ENCODE results near the gene CUBN. TPM values are rescaled to one million over a fixed set of nuclear protein-coding genes. Genes with fewer than 3 reads are reported as not detected.

The CUBN gene
- total RNA-seq, 1 experiment from 2014 or later, result 0.80 TPM

GRCh38 chr10:17033529-17034260, 95.9 kb downstream of the CUBN start:
- intact Hi-C loops (cut with micrococcal nuclease), result no loop called here
- H3K9me2 ChIP-seq (replicated peaks; ENCODE audit: low read length), result no peaks in the 10 kb centered on the region
- ATAC-seq (no peak), DNase-seq (no peak)
- H3K79me2 ChIP-seq (ENCODE audit: low read length), result no peaks in the 10 kb centered on the region
- H3K4me1 ChIP-seq (ENCODE audit: insufficient read depth, low read length), result peaks cover 13% of the 10 kb centered on the region
- no peaks in the 10 kb centered on the region for H3F3A ChIP-seq (ENCODE audit: low read length, unreplicated experiment)
- H3K36me3 ChIP-seq (ENCODE audit: low read depth, low read length), result no peaks in the 10 kb centered on the region
- H3K27me3 ChIP-seq (ENCODE audit: low read length), result no peaks in the 10 kb centered on the region
- no peak overlapping the region for H3K27ac ChIP-seq (ENCODE audit: low read length)
- TF ChIP-seq EZH2 (IDR thresholded peaks at IDR 0.05; ENCODE audit: low read length, unreplicated experiment), result no peak
- no peak for TF ChIP-seq EZH2phosphoT487 (IDR thresholded peaks at IDR 0.05; ENCODE audit: borderline replicate concordance, low read length)
- TF ChIP-seq CTCF (conservative IDR thresholded peaks at IDR 0.05; ENCODE audit: low read depth, low read length), result no peak
- H3K9ac ChIP-seq (ENCODE audit: low read length), result no peak overlapping the region
- no peak overlapping the region for H3K4me2 ChIP-seq (ENCODE audit: low read length)
- H2AFZ ChIP-seq (ENCODE audit: low read length), result no peak overlapping the region
- no peak overlapping the region for H3K4me3 ChIP-seq (ENCODE audit: low read length)
- no TSS peak for BruUV-seq (replicated peaks)
- no peaks in the 10 kb centered on the region for H3K9me3 ChIP-seq (ENCODE audit: low read length)
- ChIA-PET POLR2A (ENCODE audit: unreplicated experiment) (no interaction called here), CTCF (no interaction called here)
- no peaks in the 10 kb centered on the region for H4K20me1 ChIP-seq (ENCODE audit: low read length)

GRCh38 chr10:17031637-17032635, 97.7 kb downstream of the CUBN start:
- Histone ChIP-seq H3K27ac (ENCODE audit: low read length) (no peak overlapping the region), H3K4me1 (ENCODE audit: insufficient read depth, low read length) (peaks cover 21% of the 10 kb centered on the region), H3K79me2 (ENCODE audit: low read length) (no peaks in the 10 kb centered on the region), H3K9me2 (replicated peaks; ENCODE audit: low read length) (no peaks in the 10 kb centered on the region), H3K4me3 (ENCODE audit: low read length) (no peak overlapping the region), H2AFZ (ENCODE audit: low read length) (no peak overlapping the region), H3F3A (ENCODE audit: low read length, unreplicated experiment) (no peaks in the 10 kb centered on the region), H3K36me3 (ENCODE audit: low read depth, low read length) (no peaks in the 10 kb centered on the region), H4K20me1 (ENCODE audit: low read length) (no peaks in the 10 kb centered on the region), H3K4me2 (ENCODE audit: low read length) (no peak overlapping the region), H3K27me3 (ENCODE audit: low read length) (no peaks in the 10 kb centered on the region), H3K9me3 (ENCODE audit: low read length) (no peaks in the 10 kb centered on the region), H3K9ac (ENCODE audit: low read length) (no peak overlapping the region)
- intact Hi-C loops (cut with micrococcal nuclease), result no loop called here
- ChIA-PET POLR2A (ENCODE audit: unreplicated experiment) (no interaction called here), CTCF (no interaction called here)
- TF ChIP-seq EZH2phosphoT487 (IDR thresholded peaks at IDR 0.05; ENCODE audit: borderline replicate concordance, low read length), result no peak
- no peak for TF ChIP-seq CTCF (conservative IDR thresholded peaks at IDR 0.05; ENCODE audit: low read depth, low read length)
- no peak for TF ChIP-seq EZH2 (IDR thresholded peaks at IDR 0.05; ENCODE audit: low read length, unreplicated experiment)
- DNase-seq, result no peak
- no TSS peak for BruUV-seq (replicated peaks)
- ATAC-seq, result no peak
